ENCODE results near the gene NFIX. TPM values are rescaled to one million over a fixed set of nuclear protein-coding genes. Genes with fewer than 3 reads are reported as not detected.

NFIX gene
- total and polyA plus RNA-seq, 2 of the 13 experiments (the other 11 are each of a cell fraction or from before 2014, with no cell fraction given) = 3.4 to 5.4 TPM

- POLR2A ChIA-PET = interaction anchor here (2.6 kb wide), 1 partner anchor 12 kb away, joined by 21 read pairs; no protein-coding TSS in a partner anchor
- intact Hi-C loops (cut with micrococcal nuclease; ENCODE audit: unreplicated experiment) (loop anchor here (5.0 kb wide), 1 partner anchor 42 kb away; no protein-coding TSS in a partner anchor), in situ Hi-C loops (cut with HindIII; ENCODE audit: extremely low pct_ligation_motif_present, low pct_unique_long_range_greater_than_20kb) (loop anchor here (5.0 kb wide), 2 partner anchors 33 to 42 kb away; no protein-coding TSS in a partner anchor)
- WGBS (ENCODE audit: low lambda C conversion rate) = 93% methylated on average over 7 of the region's 7 CpGs
- H3K9me3 ChIP-seq (ENCODE audit: low read length) = no peaks in the 10 kb centered on the region
- H3K27ac ChIP-seq (ENCODE audit: extremely low read length, insufficient read depth, low read length) = no peak overlapping the region
- no peak overlapping the region for H3K9ac ChIP-seq (ENCODE audit: insufficient read depth, low read depth, low read length)
- DNase-seq (ENCODE audit: low spot score) (no peak), FAIRE-seq (no peak), ATAC-seq (no peak)
- H3K4me2 ChIP-seq (ENCODE audit: low read depth, low read length) = no peak overlapping the region
- no peak overlapping the region for H2AFZ ChIP-seq (ENCODE audit: low read length)
- peaks cover 0 to 2% of the 10 kb centered on the region in 2 experiments; a peak in 1 of 5 replicates for H3K36me3 ChIP-seq (replicated peaks in 1 of 2; ENCODE audit: control insufficient read depth in 1 of 2, insufficient read depth in 2 of 2, low read length in 2 of 2)
- no TSS peak for BruUV-seq (replicated peaks)
- H3K27me3 ChIP-seq (ENCODE audit: control insufficient read depth in 1 of 2, insufficient read depth in 2 of 2, low read length in 2 of 2) = no peaks in the 10 kb centered on the region
- H4K20me1 ChIP-seq (ENCODE audit: insufficient read depth, low read length) = no peaks in the 10 kb centered on the region
- TF ChIP-seq, protein P1, sequence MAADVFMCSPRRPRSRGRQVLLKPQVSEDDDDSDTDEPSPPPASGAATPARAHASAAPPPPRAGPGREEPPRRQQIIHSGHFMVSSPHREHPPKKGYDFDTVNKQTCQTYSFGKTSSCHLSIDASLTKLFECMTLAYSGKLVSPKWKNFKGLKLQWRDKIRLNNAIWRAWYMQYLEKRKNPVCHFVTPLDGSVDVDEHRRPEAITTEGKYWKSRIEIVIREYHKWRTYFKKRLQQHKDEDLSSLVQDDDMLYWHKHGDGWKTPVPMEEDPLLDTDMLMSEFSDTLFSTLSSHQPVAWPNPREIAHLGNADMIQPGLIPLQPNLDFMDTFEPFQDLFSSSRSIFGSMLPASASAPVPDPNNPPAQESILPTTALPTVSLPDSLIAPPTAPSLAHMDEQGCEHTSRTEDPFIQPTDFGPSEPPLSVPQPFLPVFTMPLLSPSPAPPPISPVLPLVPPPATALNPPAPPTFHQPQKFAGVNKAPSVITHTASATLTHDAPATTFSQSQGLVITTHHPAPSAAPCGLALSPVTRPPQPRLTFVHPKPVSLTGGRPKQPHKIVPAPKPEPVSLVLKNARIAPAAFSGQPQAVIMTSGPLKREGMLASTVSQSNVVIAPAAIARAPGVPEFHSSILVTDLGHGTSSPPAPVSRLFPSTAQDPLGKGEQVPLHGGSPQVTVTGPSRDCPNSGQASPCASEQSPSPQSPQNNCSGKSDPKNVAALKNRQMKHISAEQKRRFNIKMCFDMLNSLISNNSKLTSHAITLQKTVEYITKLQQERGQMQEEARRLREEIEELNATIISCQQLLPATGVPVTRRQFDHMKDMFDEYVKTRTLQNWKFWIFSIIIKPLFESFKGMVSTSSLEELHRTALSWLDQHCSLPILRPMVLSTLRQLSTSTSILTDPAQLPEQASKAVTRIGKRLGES (CRISPR knock-in tag; IDR thresholded peaks at IDR 0.05; ENCODE audit: borderline replicate concordance) = no peak
- TF ChIP-seq ADNP (CRISPR knock-in tag; IDR thresholded peaks at IDR 0.05) (no peak), HINFP (CRISPR knock-in tag; IDR thresholded peaks at IDR 0.05; ENCODE audit: low read depth) (no peak), ZNF672 (CRISPR knock-in tag; IDR thresholded peaks at IDR 0.05) (no peak), SOX5 (CRISPR knock-in tag; IDR thresholded peaks at IDR 0.05; ENCODE audit: borderline replicate concordance) (no peak), ZNF772 (CRISPR knock-in tag; IDR thresholded peaks at IDR 0.05) (no peak), ZNF75D (CRISPR knock-in tag; IDR thresholded peaks at IDR 0.05; ENCODE audit: borderline replicate concordance) (no peak), ZNF740 (CRISPR knock-in tag; IDR thresholded peaks at IDR 0.05) (no peak), RELA (CRISPR knock-in tag; IDR thresholded peaks at IDR 0.05) (no peak), MAZ (IDR thresholded peaks at IDR 0.05; ENCODE audit: borderline replicate concordance, low read depth, low read length) (no peak), MAZ (CRISPR knock-in tag; IDR thresholded peaks at IDR 0.05; ENCODE audit: low read depth) (no peak), ATAD3A (CRISPR knock-in tag; IDR thresholded peaks at IDR 0.05) (no peak)
- H3K79me2 ChIP-seq (ENCODE audit: insufficient read depth, low read length) = peaks cover 38% of the 10 kb centered on the region
- CTCF ChIA-PET (ENCODE audit: low intra/inter-chr PET ratio, low total read pairs) = no interaction called here
- no peak overlapping the region for H3K4me3 ChIP-seq (replicated peaks in 1 of 3; ENCODE audit: insufficient read depth in 1 of 3, low read depth in 2 of 3, low read length in 3 of 3)
- H3K4me1 ChIP-seq (ENCODE audit: insufficient read depth, low read length) = peaks cover 58% of the 10 kb centered on the region
Measured at GRCh38 chr19:13020002-13020414, 24.7 kb downstream of the NFIX start.
